ENCODE measurements around the gene SETMAR. TPM values are rescaled to one million over a fixed set of nuclear protein-coding genes. Genes with fewer than 3 reads are reported as not detected.

Gene SETMAR
- total RNA-seq, 1 experiment from 2014 or later: 9.4 TPM

DNA sequence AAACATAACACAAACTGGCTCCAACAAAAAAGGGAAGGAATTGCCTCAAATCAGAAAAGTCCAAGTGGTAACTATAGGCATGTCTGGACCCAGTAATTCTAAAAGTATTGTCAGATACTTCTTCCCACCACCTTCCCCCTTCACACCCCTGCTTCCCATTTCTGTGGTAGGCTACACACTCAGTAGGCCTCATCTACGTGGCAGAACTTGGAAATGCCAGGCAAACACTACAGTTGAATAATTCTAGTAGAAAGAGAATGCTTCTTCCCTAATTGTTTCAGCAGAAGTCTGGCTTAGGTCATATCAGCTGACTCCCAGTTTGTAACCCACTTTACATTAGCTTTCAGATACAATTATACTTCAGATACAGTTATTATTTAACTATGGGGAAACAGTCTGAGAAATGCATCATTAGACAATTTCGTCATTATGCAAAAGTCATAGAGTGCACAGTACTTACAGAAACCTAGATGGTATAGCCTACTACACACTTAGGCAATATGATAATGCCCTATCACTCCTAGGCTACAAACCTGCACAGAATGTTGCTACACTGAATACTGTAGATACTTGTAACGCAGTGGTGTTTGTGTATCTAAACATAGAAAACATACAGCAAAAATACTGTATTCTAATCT lies 6.4 kb downstream of the SETMAR start:
- no peak overlapping the region for H3K4me3 ChIP-seq (replicated peaks in 1 of 2; ENCODE audit: low read depth in 1 of 2, low read length in 2 of 2)
- no peak overlapping the region for H3K4me2 ChIP-seq (ENCODE audit: low read length)
- ATAC-seq (no peak), DNase-seq (ENCODE audit: low read depth, low spot score) (no peak)
- H3K27ac ChIP-seq (ENCODE audit: low read depth, low read length): no peak overlapping the region
- H3K4me1 ChIP-seq (ENCODE audit: control insufficient read depth in 1 of 2, insufficient read depth in 2 of 2, low read length in 2 of 2): peaks cover 0 to 2% of the 10 kb centered on the region in 2 experiments; a peak in 1 of 4 replicates
- H3K9me3 ChIP-seq (ENCODE audit: control insufficient read depth in 1 of 2, insufficient read depth in 1 of 2, low read depth in 1 of 2, low read length in 2 of 2): no peaks in the 10 kb centered on the region
- H3K79me2 ChIP-seq (ENCODE audit: insufficient read depth, low read length): peaks cover 3% of the 10 kb centered on the region; the same call in 1 of the 2 replicates
- no peaks in the 10 kb centered on the region; a peak in 1 of 4 replicates for H3K36me3 ChIP-seq (ENCODE audit: control insufficient read depth in 1 of 2, insufficient read depth in 2 of 2, low read length in 2 of 2)
- intact Hi-C loops (cut with micrococcal nuclease): no loop called here
- H3K27me3 ChIP-seq (ENCODE audit: insufficient read depth, low read length): no peaks in the 10 kb centered on the region
- ChIA-PET RAD21 (ENCODE audit: low non-redundant PET in 1 of 2, low total read pairs in 2 of 2, uncharacterized antibody in 2 of 2, unreplicated experiment in 2 of 2) (no interaction called here), POLR2A (no interaction called here), CTCF (no interaction called here)
- H4K20me1 ChIP-seq (ENCODE audit: insufficient read depth): no peaks in the 10 kb centered on the region
- no peak overlapping the region for H3K9ac ChIP-seq (ENCODE audit: low read length)
- no peaks in the 10 kb centered on the region for H3K9me2 ChIP-seq (ENCODE audit: insufficient read depth)
- no peak overlapping the region for H2AFZ ChIP-seq (ENCODE audit: low read depth, low read length, poor library complexity, severe bottlenecking)
- TF ChIP-seq CEBPB (IDR thresholded peaks at IDR 0.05; ENCODE audit: low read depth) (no peak), YY1 (IDR thresholded peaks at IDR 0.05; ENCODE audit: extremely low read depth, insufficient replicate concordance, low read depth, low read length) (no peak), JUND (IDR thresholded peaks at IDR 0.05) (no peak), SIN3A (IDR thresholded peaks at IDR 0.05; ENCODE audit: low read depth) (no peak), ZNF274 (IDR thresholded peaks at IDR 0.05; ENCODE audit: low read depth, low read length) (no peak), EGR1 (IDR thresholded peaks at IDR 0.05; ENCODE audit: low read depth) (no peak), TCF7L2 (IDR thresholded peaks at IDR 0.05; ENCODE audit: borderline replicate concordance, extremely low read depth, insufficient read depth, insufficient read length) (no peak), ZFX (IDR thresholded peaks at IDR 0.05) (no peak)
- TF ChIP-seq, protein P1, sequence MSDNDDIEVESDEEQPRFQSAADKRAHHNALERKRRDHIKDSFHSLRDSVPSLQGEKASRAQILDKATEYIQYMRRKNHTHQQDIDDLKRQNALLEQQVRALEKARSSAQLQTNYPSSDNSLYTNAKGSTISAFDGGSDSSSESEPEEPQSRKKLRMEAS (IDR thresholded peaks at IDR 0.05): no peak
- TF ChIP-seq, protein P2, sequence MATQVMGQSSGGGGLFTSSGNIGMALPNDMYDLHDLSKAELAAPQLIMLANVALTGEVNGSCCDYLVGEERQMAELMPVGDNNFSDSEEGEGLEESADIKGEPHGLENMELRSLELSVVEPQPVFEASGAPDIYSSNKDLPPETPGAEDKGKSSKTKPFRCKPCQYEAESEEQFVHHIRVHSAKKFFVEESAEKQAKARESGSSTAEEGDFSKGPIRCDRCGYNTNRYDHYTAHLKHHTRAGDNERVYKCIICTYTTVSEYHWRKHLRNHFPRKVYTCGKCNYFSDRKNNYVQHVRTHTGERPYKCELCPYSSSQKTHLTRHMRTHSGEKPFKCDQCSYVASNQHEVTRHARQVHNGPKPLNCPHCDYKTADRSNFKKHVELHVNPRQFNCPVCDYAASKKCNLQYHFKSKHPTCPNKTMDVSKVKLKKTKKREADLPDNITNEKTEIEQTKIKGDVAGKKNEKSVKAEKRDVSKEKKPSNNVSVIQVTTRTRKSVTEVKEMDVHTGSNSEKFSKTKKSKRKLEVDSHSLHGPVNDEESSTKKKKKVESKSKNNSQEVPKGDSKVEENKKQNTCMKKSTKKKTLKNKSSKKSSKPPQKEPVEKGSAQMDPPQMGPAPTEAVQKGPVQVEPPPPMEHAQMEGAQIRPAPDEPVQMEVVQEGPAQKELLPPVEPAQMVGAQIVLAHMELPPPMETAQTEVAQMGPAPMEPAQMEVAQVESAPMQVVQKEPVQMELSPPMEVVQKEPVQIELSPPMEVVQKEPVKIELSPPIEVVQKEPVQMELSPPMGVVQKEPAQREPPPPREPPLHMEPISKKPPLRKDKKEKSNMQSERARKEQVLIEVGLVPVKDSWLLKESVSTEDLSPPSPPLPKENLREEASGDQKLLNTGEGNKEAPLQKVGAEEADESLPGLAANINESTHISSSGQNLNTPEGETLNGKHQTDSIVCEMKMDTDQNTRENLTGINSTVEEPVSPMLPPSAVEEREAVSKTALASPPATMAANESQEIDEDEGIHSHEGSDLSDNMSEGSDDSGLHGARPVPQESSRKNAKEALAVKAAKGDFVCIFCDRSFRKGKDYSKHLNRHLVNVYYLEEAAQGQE (IDR thresholded peaks at IDR 0.05; ENCODE audit: low read depth): no peak
- TF ChIP-seq, protein P3, sequence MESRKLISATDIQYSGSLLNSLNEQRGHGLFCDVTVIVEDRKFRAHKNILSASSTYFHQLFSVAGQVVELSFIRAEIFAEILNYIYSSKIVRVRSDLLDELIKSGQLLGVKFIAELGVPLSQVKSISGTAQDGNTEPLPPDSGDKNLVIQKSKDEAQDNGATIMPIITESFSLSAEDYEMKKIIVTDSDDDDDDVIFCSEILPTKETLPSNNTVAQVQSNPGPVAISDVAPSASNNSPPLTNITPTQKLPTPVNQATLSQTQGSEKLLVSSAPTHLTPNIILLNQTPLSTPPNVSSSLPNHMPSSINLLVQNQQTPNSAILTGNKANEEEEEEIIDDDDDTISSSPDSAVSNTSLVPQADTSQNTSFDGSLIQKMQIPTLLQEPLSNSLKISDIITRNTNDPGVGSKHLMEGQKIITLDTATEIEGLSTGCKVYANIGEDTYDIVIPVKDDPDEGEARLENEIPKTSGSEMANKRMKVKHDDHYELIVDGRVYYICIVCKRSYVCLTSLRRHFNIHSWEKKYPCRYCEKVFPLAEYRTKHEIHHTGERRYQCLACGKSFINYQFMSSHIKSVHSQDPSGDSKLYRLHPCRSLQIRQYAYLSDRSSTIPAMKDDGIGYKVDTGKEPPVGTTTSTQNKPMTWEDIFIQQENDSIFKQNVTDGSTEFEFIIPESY (IDR thresholded peaks at IDR 0.05; ENCODE audit: extremely low read depth, insufficient replicate concordance, low read length): no peak
- TF ChIP-seq, protein P4, sequence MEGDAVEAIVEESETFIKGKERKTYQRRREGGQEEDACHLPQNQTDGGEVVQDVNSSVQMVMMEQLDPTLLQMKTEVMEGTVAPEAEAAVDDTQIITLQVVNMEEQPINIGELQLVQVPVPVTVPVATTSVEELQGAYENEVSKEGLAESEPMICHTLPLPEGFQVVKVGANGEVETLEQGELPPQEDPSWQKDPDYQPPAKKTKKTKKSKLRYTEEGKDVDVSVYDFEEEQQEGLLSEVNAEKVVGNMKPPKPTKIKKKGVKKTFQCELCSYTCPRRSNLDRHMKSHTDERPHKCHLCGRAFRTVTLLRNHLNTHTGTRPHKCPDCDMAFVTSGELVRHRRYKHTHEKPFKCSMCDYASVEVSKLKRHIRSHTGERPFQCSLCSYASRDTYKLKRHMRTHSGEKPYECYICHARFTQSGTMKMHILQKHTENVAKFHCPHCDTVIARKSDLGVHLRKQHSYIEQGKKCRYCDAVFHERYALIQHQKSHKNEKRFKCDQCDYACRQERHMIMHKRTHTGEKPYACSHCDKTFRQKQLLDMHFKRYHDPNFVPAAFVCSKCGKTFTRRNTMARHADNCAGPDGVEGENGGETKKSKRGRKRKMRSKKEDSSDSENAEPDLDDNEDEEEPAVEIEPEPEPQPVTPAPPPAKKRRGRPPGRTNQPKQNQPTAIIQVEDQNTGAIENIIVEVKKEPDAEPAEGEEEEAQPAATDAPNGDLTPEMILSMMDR (IDR thresholded peaks at IDR 0.05 in 2 of 3, conservative IDR thresholded peaks at IDR 0.05 in 1 of 3; ENCODE audit: borderline replicate concordance in 1 of 3, insufficient read depth in 1 of 3, low read depth in 2 of 3, low read length in 2 of 3): no peak
- no TSS peak for BruUV-seq (replicated peaks)
